HEK293 (cell line): ENCODE results near the gene LCN1.

Experiments used
- ZNF114 ChIP-seq: fragments of 450-650 bp; formaldehyde crosslinking; IDR thresholded peaks from 2 replicates; pipeline ENCODE4 v1.5.0; 2017; ENCODE audit warnings: missing biosample characterization, missing genetic modification characterization
- ZNF707 ChIP-seq: fragments of 450-650 bp; formaldehyde crosslinking; IDR thresholded peaks from 2 replicates; pipeline ENCODE4 v1.5.1; 2016; ENCODE audit warnings: missing biosample characterization, missing genetic modification characterization
- TF ChIP-seq, protein P1 (sequence below): fragments of 450-650 bp; formaldehyde crosslinking; IDR thresholded peaks from 2 replicates; pipeline ENCODE4 v1.5.1; 2016; ENCODE audit warnings: missing biosample characterization, missing genetic modification characterization

DNA sequence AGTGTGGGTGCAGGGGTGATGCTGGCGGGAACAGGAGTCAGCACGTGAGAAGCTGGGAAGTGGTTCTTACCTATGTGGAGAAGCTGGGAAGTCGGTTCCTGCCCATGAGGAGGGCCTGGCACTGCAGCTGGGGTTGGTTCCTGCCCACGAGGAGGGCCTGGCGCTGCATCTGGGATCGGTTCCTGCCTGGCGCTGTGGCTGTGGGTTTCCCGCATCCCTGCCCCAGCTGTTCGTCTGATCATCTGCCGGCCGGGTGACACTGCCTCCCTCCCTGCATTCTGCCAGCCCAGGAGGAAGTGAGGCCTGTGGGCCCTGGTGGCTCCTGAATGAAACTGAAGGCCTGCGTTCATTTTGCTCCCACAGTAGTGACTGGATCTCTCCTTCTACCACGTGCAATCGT, 29.8 kb downstream of the LCN1 start:
- TF ChIP-seq ZNF707 (no peak), ZNF114 (tag by site-specific recombination) (no peak)
- TF ChIP-seq, protein P1, sequence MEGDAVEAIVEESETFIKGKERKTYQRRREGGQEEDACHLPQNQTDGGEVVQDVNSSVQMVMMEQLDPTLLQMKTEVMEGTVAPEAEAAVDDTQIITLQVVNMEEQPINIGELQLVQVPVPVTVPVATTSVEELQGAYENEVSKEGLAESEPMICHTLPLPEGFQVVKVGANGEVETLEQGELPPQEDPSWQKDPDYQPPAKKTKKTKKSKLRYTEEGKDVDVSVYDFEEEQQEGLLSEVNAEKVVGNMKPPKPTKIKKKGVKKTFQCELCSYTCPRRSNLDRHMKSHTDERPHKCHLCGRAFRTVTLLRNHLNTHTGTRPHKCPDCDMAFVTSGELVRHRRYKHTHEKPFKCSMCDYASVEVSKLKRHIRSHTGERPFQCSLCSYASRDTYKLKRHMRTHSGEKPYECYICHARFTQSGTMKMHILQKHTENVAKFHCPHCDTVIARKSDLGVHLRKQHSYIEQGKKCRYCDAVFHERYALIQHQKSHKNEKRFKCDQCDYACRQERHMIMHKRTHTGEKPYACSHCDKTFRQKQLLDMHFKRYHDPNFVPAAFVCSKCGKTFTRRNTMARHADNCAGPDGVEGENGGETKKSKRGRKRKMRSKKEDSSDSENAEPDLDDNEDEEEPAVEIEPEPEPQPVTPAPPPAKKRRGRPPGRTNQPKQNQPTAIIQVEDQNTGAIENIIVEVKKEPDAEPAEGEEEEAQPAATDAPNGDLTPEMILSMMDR (tag by site-specific recombination), result no peak
